Iris pigment epithelial cell (primary cell): ENCODE data around the gene ZFAND3.
"Not testable (repeated sequence)": the region's sequence is repeated elsewhere in the genome, so short reads cannot be mapped to it uniquely, and the experiment has no call there.

Experiments
- DNase-seq: peaks from one replicate; pipeline ENCODE4 v3.0.0-alpha.2; 2011; ENCODE audit warnings: low read depth

ZFAND3 gene

GRCh38 chr6:38091613-38092012 lies 272.1 kb downstream of the ZFAND3 start:
- DNase-seq = no peak

- DNase-seq = no peak
Measured at GRCh38 chr6:38092465-38092864, 272.9 kb downstream of the ZFAND3 start.

- DNase-seq = no peak
Measured at GRCh38 chr6:38092964-38093363, 273.4 kb downstream of the ZFAND3 start.

- DNase-seq = peak; percentile 75
Measured at GRCh38 chr6:38095054-38095453, 275.5 kb downstream of the ZFAND3 start.

GRCh38 chr6:38099221-38099620 lies 279.7 kb downstream of the ZFAND3 start:
- no peak for DNase-seq

- no peak for DNase-seq
Measured at GRCh38 chr6:38100380-38100779, 280.9 kb downstream of the ZFAND3 start.

- DNase-seq = no peak
Measured at GRCh38 chr6:38103921-38104320, 284.4 kb downstream of the ZFAND3 start.

- no peak for DNase-seq
Measured at GRCh38 chr6:38105066-38105465, 285.5 kb downstream of the ZFAND3 start.

GRCh38 chr6:38107073-38107472 lies 287.5 kb downstream of the ZFAND3 start:
- no peak for DNase-seq

GRCh38 chr6:38110481-38110971 lies 291.0 kb downstream of the ZFAND3 start:
- DNase-seq = no peak

- DNase-seq = no peak
Measured at GRCh38 chr6:38112181-38112580, 292.7 kb downstream of the ZFAND3 start.

GRCh38 chr6:38113825-38114576 lies 294.5 kb downstream of the ZFAND3 start:
- no peak for DNase-seq

- DNase-seq = peak; percentile 23
Measured at GRCh38 chr6:38114976-38115625, 295.6 kb downstream of the ZFAND3 start.

GRCh38 chr6:38115626-38116008 lies 296.1 kb downstream of the ZFAND3 start:
- DNase-seq = no peak

- no peak for DNase-seq
Measured at GRCh38 chr6:38116248-38116647, 296.7 kb downstream of the ZFAND3 start.

- peak; percentile 46 for DNase-seq
Measured at GRCh38 chr6:38117281-38117680, 297.8 kb downstream of the ZFAND3 start.

GRCh38 chr6:38118791-38119365 lies 299.4 kb downstream of the ZFAND3 start:
- no peak for DNase-seq

- no peak for DNase-seq
Measured at GRCh38 chr6:38119516-38119915, 300.0 kb downstream of the ZFAND3 start.

GRCh38 chr6:38124224-38124926 lies 304.8 kb downstream of the ZFAND3 start:
- DNase-seq = not testable (repeated sequence)

- DNase-seq = no peak
Measured at GRCh38 chr6:38127284-38127683, 307.8 kb downstream of the ZFAND3 start.

GRCh38 chr6:38131527-38131965 lies 312.0 kb downstream of the ZFAND3 start:
- peak; percentile 96 for DNase-seq

- DNase-seq = no peak
Measured at GRCh38 chr6:38133932-38134703, 314.6 kb downstream of the ZFAND3 start.
